Measurements from ENCODE around the gene FXYD6.

DNA sequence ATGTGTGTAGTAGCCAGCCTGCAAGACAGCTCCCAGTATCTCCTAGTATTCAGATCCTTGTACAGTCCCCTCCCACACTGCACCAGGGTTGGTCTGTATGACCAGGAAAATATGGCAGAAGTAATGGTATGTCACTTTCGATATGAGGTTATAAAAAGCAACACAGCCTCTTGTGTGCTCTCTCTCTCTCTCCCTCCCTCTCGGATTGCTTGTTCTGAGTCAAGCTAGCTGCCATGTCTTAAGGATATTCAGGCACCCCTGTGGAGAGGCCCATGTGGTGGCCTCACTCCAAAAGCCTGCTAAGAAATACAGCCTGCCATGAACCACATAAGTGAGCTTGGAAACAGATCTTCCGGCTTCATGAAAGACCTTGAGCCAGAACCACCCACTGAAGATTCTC lies 25.4 kb downstream of the FXYD6 start:
- TF ChIP-seq CTCF (IDR thresholded peaks at IDR 0.05) (no peak), POLR2A (IDR thresholded peaks at IDR 0.05) (no peak)

Data from adrenal gland (tissue), 5 donors.